Activated naive CD8-positive, alpha-beta T cell treated with anti-CD3 and anti-CD28 coated beads, Interleukin-2, amount 50 U/mL, for 16 hours (primary cell): ENCODE measurements around the gene CLDN6.
"Not testable (repeated sequence)": the region's sequence is repeated elsewhere in the genome, so short reads cannot be mapped to it uniquely, and the experiment has no call there.

Experiments used
- DNase-seq: peaks from one replicate; pipeline ENCODE4 v3.0.0-alpha.2; 2020; ENCODE audit warnings: low read depth, low spot score

Gene CLDN6

GRCh38 chr16:3017794-3018506 is at the start of gene CLDN6:
Gene CLDN6 (minus strand): TSS chr16:3018183. CDS start chr16:3016021, 2,162 bp downstream.
- no peak for DNase-seq

GRCh38 chr16:3066440-3066748 is 48.4 kb upstream of the CLDN6 start:
- no peak for DNase-seq

- DNase-seq, result no peak
These were observed 47.9 kb upstream of the CLDN6 start for GRCh38 chr16:3065742-3066439.

GRCh38 chr16:3065069-3065741 is 47.2 kb upstream of the CLDN6 start, which contains the start of gene IL32:
Gene IL32 (plus strand): TSS chr16:3065640. CDS start chr16:3065812, 172 bp downstream.
- peak; percentile 43 for DNase-seq

GRCh38 chr16:3063625-3064386 is 45.8 kb upstream of the CLDN6 start:
- DNase-seq, result no peak

- DNase-seq, result no peak
These were observed 44.6 kb upstream of the CLDN6 start for GRCh38 chr16:3062553-3062952.

GRCh38 chr16:3060339-3061127 is 42.5 kb upstream of the CLDN6 start:
- no peak for DNase-seq

GRCh38 chr16:3059723-3060242 is 41.8 kb upstream of the CLDN6 start:
- DNase-seq, result no peak

- DNase-seq, result peak; percentile 76
These were observed 41.2 kb upstream of the CLDN6 start for GRCh38 chr16:3059041-3059722.

- DNase-seq, result no peak
These were observed 40.4 kb upstream of the CLDN6 start for GRCh38 chr16:3058139-3059030.

- DNase-seq, result no peak
These were observed 39.5 kb upstream of the CLDN6 start for GRCh38 chr16:3057181-3058138.

- no peak for DNase-seq
These were observed 38.6 kb upstream of the CLDN6 start for GRCh38 chr16:3056336-3057180.

- not testable (repeated sequence) for DNase-seq
These were observed 37.7 kb upstream of the CLDN6 start for GRCh38 chr16:3055734-3056115.

GRCh38 chr16:3054965-3055733 is 37.2 kb upstream of the CLDN6 start:
- no peak for DNase-seq

- DNase-seq, result not testable (repeated sequence)
These were observed 35.3 kb upstream of the CLDN6 start for GRCh38 chr16:3053330-3053710.

GRCh38 chr16:3052571-3053329 is 34.8 kb upstream of the CLDN6 start:
- DNase-seq, result not testable (repeated sequence)
